Kidney (tissue), 14 donors: ENCODE measurements around the gene SBNO2. TPM values are rescaled to one million over a fixed set of nuclear protein-coding genes. Genes with fewer than 3 reads are reported as not detected.

ENCODE experiments used
- DNase-seq, 5 donors: peaks; one replicate each; pipeline ENCODE4 v3.0.0-alpha.2; 2013 to 2020
- FAIRE-seq: peaks from 2 replicates; lab custom pipeline; 2012; peaks lifted over from hg19 to GRCh38; lab: Jason Lieb, UNC
- H3K27ac ChIP-seq, 2 donors: one replicate each; pipeline ENCODE4 v1.7.0; 2013; ENCODE audit warnings: low read depth in 2 of 2, low read length in 2 of 2, inconsistent platforms in 1 of 2
- H3K27me3 ChIP-seq: one replicate; pipeline ENCODE4 v1.7.1; 2013; ENCODE audit warnings: low read length, inconsistent platforms; ENCODE audit not compliant: control insufficient read depth, insufficient read depth
- H3K36me3 ChIP-seq, 3 donors: one replicate each; pipeline versions ENCODE4 v1.7.0 to v1.7.1; 2013; ENCODE audit warnings: low read length in 3 of 3, control low read depth in 1 of 3, inconsistent platforms in 1 of 3; ENCODE audit not compliant: insufficient read depth in 3 of 3, control insufficient read depth in 2 of 3
- H3K4me1 ChIP-seq, 3 donors: one replicate each; pipeline versions ENCODE4 v1.7.0 to v1.7.1; 2013; ENCODE audit warnings: low read length in 3 of 3, inconsistent platforms in 1 of 3, low read depth in 1 of 3; ENCODE audit not compliant: control insufficient read depth in 2 of 3, insufficient read depth in 2 of 3
- H3K4me3 ChIP-seq, 3 donors: one replicate each; pipeline versions ENCODE4 v1.7.0 to v1.8.1; 2013; ENCODE audit warnings: low read length in 3 of 3, control low read depth in 1 of 3, inconsistent platforms in 1 of 3
- H3K9ac ChIP-seq, 3 donors: one replicate each; pipeline versions ENCODE4 v1.7.0 to v1.7.1; 2013; ENCODE audit warnings: low read length in 3 of 3, control low read depth in 1 of 3, inconsistent platforms in 1 of 3
- H3K9me3 ChIP-seq, 3 donors: one replicate each; pipeline versions ENCODE4 v1.7.0 to v1.7.1; 2013; ENCODE audit warnings: low read length in 3 of 3, control low read depth in 1 of 3, inconsistent platforms in 1 of 3; ENCODE audit not compliant: control insufficient read depth in 2 of 3, insufficient read depth in 1 of 3
- intact Hi-C: fragments of 100-400 bp; cut with DNase I; formaldehyde crosslinking; loops from one replicate; pipeline ENCODE4 v1.11.1; 2022
- polyA plus RNA-seq: library from polyadenylated mRNA; stranded (reverse); fragments of 350-450 nt; fragmentation: Illumina TruSeq; extraction: RNeasy Lipid Tissue Mini Kit (QIAGEN cat#74804); gene quantifications from one replicate; pipeline ENCODE4 v1.2.3, GENCODE V29; 2014; ENCODE audit warnings: low read depth, low replicate concordance; ENCODE audit not compliant: insufficient read depth
- total RNA-seq: library from RNA; stranded (reverse); fragmentation: NEBNext Ultra II Directional; extraction: Animal tissue kit (Norgen Biotek cat#: 25700); gene quantifications from one replicate; pipeline ENCODE4 v1.2.1, GENCODE V29; 2021
- TF ChIP-seq, protein P1 (sequence below): IDR thresholded peaks from 3 replicates; pipeline ENCODE4 v1.5.1; 2012; ENCODE audit warnings: mild to moderate bottlenecking, moderate library complexity, borderline replicate concordance; ENCODE audit not compliant: insufficient read depth; ENCODE audit errors: extremely low read depth
- donor health status: control.
- donor health status: control.
- donor health status: control.
- donor health status: control.
- donor health status: control.
- donor health status: DM: yes; HTN: yes; CAD: no.
- donor health status: Normal renal cell carcinoma (clear cell type).

SBNO2 gene
- total and polyA plus RNA-seq, 2 donors from 2014 or later, result 12.2 to 156 TPM

DNA sequence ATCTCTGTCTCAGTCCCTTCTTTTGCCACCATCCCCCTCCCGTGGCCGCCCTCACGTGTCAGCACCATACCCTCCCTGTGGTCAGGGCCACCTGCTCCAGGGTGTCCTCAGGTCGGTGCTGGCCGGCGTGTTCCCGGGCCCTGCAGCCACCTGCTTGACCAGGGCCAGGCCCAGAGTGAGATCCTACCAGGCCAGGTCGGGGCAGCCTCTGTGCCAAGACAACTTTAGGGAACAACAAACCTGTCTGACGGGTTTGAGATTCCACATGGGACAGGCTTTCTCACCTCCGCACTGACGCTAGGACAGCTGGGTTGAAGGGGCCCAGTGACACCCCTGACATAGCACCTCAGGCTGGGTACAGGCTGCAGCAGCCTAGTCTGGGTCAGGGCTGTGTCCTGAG is 7.5 kb upstream of the SBNO2 start:
- no peak overlapping the region for H3K9ac ChIP-seq
- H3K27ac ChIP-seq, result peak overlapping the region; percentile 84 to 86
- DNase-seq, result peak in 3 of 5 donors; percentile 45 to 89 (median 59)
- TF ChIP-seq, protein P1, sequence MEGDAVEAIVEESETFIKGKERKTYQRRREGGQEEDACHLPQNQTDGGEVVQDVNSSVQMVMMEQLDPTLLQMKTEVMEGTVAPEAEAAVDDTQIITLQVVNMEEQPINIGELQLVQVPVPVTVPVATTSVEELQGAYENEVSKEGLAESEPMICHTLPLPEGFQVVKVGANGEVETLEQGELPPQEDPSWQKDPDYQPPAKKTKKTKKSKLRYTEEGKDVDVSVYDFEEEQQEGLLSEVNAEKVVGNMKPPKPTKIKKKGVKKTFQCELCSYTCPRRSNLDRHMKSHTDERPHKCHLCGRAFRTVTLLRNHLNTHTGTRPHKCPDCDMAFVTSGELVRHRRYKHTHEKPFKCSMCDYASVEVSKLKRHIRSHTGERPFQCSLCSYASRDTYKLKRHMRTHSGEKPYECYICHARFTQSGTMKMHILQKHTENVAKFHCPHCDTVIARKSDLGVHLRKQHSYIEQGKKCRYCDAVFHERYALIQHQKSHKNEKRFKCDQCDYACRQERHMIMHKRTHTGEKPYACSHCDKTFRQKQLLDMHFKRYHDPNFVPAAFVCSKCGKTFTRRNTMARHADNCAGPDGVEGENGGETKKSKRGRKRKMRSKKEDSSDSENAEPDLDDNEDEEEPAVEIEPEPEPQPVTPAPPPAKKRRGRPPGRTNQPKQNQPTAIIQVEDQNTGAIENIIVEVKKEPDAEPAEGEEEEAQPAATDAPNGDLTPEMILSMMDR, result no peak
- H3K36me3 ChIP-seq, result no peaks in the 10 kb centered on the region
- no peaks in the 10 kb centered on the region for H3K9me3 ChIP-seq
- H3K4me3 ChIP-seq, result no peak overlapping the region
- no peaks in the 10 kb centered on the region for H3K27me3 ChIP-seq
- intact Hi-C loops, result loop anchor here (10.0 kb wide), 1 partner anchor 57 kb away; no protein-coding TSS in a partner anchor
- peaks cover 0 to 13% (median 0%) of the 10 kb centered on the region in 3 donors for H3K4me1 ChIP-seq
- no peak for FAIRE-seq

GRCh38 chr19:1177322-1178114 is 3.5 kb upstream of the SBNO2 start:
- DNase-seq (peak in 1 of 5 donors; percentile 84), FAIRE-seq (no peak)
- Histone ChIP-seq H3K4me1 (peaks cover 0 to 14% (median 0%) of the 10 kb centered on the region in 3 donors), H3K4me3 (no peak overlapping the region), H3K9me3 (no peaks in the 10 kb centered on the region), H3K9ac (no peak overlapping the region), H3K36me3 (no peaks in the 10 kb centered on the region), H3K27me3 (no peaks in the 10 kb centered on the region), H3K27ac (peak overlapping the region in 1 of 2 donors; percentile 43)
- intact Hi-C loops, result no loop called here
- TF ChIP-seq, protein P1, result no peak

GRCh38 chr19:1173159-1173844 is 766 bp downstream of the SBNO2 start:
- peaks cover 5 to 33% (median 22%) of the 10 kb centered on the region in 3 donors for H3K4me1 ChIP-seq
- peak overlapping the region; percentile 54 to 82 (median 64) for H3K4me3 ChIP-seq
- peak in 3 of 5 donors; percentile 31 to 88 (median 80) for DNase-seq
- no peaks in the 10 kb centered on the region for H3K27me3 ChIP-seq
- no peak for FAIRE-seq
- peaks cover 0 to 3% (median 0%) of the 10 kb centered on the region in 3 donors for H3K36me3 ChIP-seq
- H3K9me3 ChIP-seq, result peaks cover 0 to 2% (median 0%) of the 10 kb centered on the region in 3 donors
- TF ChIP-seq, protein P1, result no peak
- peak overlapping the region; percentile 91 to 94 for H3K27ac ChIP-seq
- intact Hi-C loops, result no loop called here
- peak overlapping the region; percentile 30 to 94 (median 84) for H3K9ac ChIP-seq
